Panc1 (cell line): ENCODE measurements around the gene LDB3.

Source experiments
- POLR2AphosphoS5 ChIP-seq: IDR thresholded peaks from 2 replicates; pipeline ENCODE4 v1.6.1; 2012; ENCODE audit warnings: mild to moderate bottlenecking, low read depth, low read length, moderate library complexity
- SIN3A ChIP-seq: IDR thresholded peaks from 2 replicates; pipeline ENCODE4 v1.6.1; 2012; ENCODE audit warnings: low read depth, mild to moderate bottlenecking, low read length, moderate library complexity, borderline replicate concordance; ENCODE audit not compliant: insufficient read depth
- TCF7L2 ChIP-seq: IDR thresholded peaks from 2 replicates; pipeline ENCODE4 v1.6.1; 2011; ENCODE audit warnings: mild to moderate bottlenecking, low read depth, low read length, inconsistent platforms
- TF ChIP-seq, protein P1 (sequence below), 2 experiments: IDR thresholded peaks; 2 replicates each; pipeline ENCODE4 v1.6.1; 2011 to 2012; ENCODE audit warnings: low read depth in 2 of 2, control low read depth in 1 of 2, low read length in 1 of 2, mild to moderate bottlenecking in 1 of 2, moderate library complexity in 1 of 2; ENCODE audit not compliant: insufficient read depth in 1 of 2
- TF ChIP-seq, protein P2 (sequence below): fragments of 450-650 bp; IDR thresholded peaks from 2 replicates; pipeline ENCODE4 v1.5.1; 2017; ENCODE audit warnings: mild to moderate bottlenecking

DNA sequence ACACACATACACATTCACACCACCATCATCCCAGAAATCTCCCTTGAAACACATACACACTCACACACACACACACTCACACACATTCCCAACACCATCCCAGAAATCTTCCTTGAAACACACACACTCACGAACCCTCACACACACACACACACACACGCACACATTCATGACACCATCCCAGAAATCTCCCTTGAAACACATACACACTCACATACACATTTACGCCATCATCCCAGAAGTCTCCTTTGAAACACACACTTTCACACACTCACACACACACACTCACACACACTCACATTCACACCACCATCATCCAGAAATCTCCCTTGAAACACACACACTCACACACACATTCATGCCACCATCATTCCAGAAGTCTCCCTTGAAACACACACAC, 14.3 kb upstream of the LDB3 start:
- TF ChIP-seq, protein P1, sequence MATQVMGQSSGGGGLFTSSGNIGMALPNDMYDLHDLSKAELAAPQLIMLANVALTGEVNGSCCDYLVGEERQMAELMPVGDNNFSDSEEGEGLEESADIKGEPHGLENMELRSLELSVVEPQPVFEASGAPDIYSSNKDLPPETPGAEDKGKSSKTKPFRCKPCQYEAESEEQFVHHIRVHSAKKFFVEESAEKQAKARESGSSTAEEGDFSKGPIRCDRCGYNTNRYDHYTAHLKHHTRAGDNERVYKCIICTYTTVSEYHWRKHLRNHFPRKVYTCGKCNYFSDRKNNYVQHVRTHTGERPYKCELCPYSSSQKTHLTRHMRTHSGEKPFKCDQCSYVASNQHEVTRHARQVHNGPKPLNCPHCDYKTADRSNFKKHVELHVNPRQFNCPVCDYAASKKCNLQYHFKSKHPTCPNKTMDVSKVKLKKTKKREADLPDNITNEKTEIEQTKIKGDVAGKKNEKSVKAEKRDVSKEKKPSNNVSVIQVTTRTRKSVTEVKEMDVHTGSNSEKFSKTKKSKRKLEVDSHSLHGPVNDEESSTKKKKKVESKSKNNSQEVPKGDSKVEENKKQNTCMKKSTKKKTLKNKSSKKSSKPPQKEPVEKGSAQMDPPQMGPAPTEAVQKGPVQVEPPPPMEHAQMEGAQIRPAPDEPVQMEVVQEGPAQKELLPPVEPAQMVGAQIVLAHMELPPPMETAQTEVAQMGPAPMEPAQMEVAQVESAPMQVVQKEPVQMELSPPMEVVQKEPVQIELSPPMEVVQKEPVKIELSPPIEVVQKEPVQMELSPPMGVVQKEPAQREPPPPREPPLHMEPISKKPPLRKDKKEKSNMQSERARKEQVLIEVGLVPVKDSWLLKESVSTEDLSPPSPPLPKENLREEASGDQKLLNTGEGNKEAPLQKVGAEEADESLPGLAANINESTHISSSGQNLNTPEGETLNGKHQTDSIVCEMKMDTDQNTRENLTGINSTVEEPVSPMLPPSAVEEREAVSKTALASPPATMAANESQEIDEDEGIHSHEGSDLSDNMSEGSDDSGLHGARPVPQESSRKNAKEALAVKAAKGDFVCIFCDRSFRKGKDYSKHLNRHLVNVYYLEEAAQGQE (IDR thresholded peaks at IDR 0.05; ENCODE audit: insufficient read depth in 1 of 2, low read depth in 2 of 2, low read length in 1 of 2): no peak
- TF ChIP-seq, protein P2, sequence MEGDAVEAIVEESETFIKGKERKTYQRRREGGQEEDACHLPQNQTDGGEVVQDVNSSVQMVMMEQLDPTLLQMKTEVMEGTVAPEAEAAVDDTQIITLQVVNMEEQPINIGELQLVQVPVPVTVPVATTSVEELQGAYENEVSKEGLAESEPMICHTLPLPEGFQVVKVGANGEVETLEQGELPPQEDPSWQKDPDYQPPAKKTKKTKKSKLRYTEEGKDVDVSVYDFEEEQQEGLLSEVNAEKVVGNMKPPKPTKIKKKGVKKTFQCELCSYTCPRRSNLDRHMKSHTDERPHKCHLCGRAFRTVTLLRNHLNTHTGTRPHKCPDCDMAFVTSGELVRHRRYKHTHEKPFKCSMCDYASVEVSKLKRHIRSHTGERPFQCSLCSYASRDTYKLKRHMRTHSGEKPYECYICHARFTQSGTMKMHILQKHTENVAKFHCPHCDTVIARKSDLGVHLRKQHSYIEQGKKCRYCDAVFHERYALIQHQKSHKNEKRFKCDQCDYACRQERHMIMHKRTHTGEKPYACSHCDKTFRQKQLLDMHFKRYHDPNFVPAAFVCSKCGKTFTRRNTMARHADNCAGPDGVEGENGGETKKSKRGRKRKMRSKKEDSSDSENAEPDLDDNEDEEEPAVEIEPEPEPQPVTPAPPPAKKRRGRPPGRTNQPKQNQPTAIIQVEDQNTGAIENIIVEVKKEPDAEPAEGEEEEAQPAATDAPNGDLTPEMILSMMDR: no peak
- TF ChIP-seq POLR2AphosphoS5: no peak
- no peak for TF ChIP-seq SIN3A
- TF ChIP-seq TCF7L2: no peak
